HEK293 (cell line): Measurements from ENCODE around the gene PTCHD1.

Experiments
- CTCF ChIP-seq: fragments of 450-650 bp; formaldehyde crosslinking; IDR thresholded peaks from 2 replicates; pipeline ENCODE4 v1.5.1; 2016; ENCODE audit warnings: missing biosample characterization, missing genetic modification characterization
- KLF16 ChIP-seq: fragments of 450-650 bp; formaldehyde crosslinking; IDR thresholded peaks from 2 replicates; pipeline ENCODE4 v1.5.1; 2017; ENCODE audit warnings: missing biosample characterization, missing genetic modification characterization
- REST ChIP-seq: fragments of 450-650 bp; formaldehyde crosslinking; IDR thresholded peaks from 2 replicates; pipeline ENCODE4 v1.5.1; 2016; ENCODE audit warnings: missing biosample characterization, missing genetic modification characterization
- SP7 ChIP-seq: fragments of 450-650 bp; formaldehyde crosslinking; IDR thresholded peaks from 2 replicates; pipeline ENCODE4 v1.5.1; 2016; ENCODE audit warnings: missing biosample characterization, missing genetic modification characterization
- ZNF555 ChIP-seq: fragments of 450-650 bp; formaldehyde crosslinking; conservative IDR thresholded peaks from 2 replicates; pipeline ENCODE4 v1.5.1; 2017; ENCODE audit warnings: missing biosample characterization, mild to moderate bottlenecking, missing genetic modification characterization, inconsistent platforms
- ZNF629 ChIP-seq: fragments of 450-650 bp; formaldehyde crosslinking; IDR thresholded peaks from 2 replicates; pipeline ENCODE4 v1.5.1; 2017; ENCODE audit warnings: missing biosample characterization, missing genetic modification characterization

GRCh38 chrX:23422912-23423311, 88.3 kb downstream of the PTCHD1 start:
- TF ChIP-seq REST (no peak), SP7 (tag by site-specific recombination) (no peak), ZNF629 (tag by site-specific recombination) (no peak), KLF16 (tag by site-specific recombination) (no peak), ZNF555 (tag by site-specific recombination) (no peak), CTCF (tag by site-specific recombination) (no peak)
